KG1 (cell line): ENCODE data around the gene LRBA.

Source experiments
- DNase-seq: peaks from one replicate; lab custom pipeline; 2025; lab: John Stamatoyannopoulos, UW

LRBA gene

GRCh38 chr4:150321113-150321512, 694.0 kb downstream of the LRBA start:
- DNase-seq, result no peak

DNA sequence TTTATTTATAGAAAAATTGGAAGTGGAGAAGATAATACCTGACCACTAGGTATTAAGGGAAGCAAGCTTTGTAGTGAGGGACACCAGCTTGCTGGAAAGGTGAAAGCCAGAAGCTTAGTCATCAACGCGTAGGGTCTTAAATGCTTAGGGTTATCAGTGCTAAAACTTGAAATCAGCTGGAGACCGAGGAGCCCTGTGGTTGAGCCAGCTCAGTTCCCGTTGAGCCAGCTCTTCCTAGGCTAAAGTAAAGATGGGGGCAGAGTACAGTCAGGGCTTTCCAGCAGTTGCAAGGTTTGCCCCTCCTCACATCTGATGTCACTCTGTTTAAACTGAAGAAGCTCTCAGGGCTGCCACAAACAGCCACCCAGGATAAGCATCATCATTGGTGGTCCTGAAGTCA, 696.1 kb downstream of the LRBA start:
- no peak for DNase-seq

GRCh38 chr4:150318527-150318926, 696.6 kb downstream of the LRBA start:
- DNase-seq, result no peak

GRCh38 chr4:150316332-150317205, 698.5 kb downstream of the LRBA start:
- DNase-seq, result no peak

DNA sequence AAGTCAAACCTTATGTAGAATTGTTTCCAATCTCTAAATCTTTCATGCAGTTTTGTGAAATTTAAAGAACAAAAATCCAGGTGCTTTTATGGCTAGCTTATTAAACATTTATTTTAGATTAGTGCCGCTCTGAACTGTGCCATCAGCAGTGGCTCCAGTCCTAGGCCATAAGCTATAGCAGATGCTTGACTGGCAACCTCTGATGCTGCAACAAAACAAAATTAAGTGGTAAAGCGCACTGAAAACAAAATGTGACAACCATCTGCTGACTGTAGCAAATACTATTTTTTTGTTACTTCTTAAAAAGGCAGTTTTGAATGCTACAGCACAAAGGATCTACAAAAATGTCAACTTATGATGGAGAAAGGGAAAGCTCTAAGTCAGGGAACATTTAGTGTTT, 699.4 kb downstream of the LRBA start:
- DNase-seq, result no peak

DNA sequence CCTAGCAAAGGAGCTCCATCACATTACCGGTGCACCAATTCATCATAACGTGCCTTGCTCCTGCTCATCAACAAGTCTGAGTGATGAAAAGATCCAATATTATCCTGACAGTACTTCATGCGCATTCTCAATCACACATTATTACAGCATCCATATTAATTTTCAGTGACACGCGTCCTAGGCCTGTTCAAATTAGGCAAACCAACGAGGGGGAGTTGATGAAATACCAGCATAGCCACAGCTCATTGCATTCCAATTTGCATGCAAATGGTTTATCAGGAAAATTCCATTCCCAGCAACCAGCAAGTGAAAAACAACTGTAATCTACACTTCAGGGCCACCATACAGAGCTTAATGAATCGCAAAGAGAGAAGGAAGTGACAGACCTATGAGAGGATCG, 699.9 kb downstream of the LRBA start:
- no peak for DNase-seq

DNA sequence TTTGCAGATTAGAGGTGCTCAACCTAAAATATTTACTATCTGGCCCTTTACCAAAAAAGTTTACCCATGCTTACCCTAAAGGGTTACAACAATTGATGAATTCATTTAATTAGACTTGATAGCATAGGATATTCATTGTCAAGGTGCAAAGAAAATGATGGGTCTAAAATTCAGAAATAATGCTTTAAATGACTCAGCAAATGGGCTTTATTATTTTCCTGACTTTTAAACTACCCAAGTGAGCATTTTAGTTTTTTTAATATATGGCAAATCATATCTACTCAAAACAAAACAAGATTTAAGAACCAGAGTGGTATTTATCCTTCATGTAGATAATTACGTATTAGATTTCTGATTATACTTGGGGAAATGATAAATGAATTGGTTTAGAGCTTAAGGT, 701.1 kb downstream of the LRBA start:
- DNase-seq, result no peak

DNA sequence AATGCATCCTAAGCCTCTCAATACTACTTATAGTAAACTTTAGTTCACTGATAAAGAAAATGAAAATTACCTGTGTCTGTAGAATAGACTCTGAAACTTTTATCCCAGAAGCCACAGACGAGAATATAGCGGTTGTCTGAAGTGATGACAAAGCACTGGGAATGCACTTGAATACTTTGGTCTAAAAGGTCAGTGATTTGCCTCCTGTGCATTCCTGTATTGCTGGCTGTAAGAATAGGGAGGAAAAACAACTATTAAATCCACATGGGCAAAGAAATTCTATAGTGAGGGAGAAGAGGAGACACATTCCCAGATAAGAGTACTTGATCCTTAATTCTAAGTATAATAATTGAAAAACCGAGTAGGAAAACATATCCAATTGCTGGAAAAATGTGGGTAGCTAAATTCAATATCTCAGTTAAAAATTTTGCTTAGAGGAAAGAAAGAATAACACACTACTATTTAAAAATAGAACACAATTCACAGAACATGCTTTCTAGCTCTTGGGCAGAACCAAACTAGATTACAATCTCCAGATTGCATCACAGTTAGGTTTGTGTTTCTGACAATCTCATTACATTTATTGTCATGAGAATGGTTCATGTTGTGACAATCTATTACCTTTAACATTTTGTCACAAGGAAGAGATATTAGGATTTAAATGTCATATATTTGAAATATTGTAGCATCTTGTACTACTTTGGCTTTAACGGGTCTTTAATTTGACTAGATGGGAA, 704.8 kb downstream of the LRBA start:
- no peak for DNase-seq

DNA sequence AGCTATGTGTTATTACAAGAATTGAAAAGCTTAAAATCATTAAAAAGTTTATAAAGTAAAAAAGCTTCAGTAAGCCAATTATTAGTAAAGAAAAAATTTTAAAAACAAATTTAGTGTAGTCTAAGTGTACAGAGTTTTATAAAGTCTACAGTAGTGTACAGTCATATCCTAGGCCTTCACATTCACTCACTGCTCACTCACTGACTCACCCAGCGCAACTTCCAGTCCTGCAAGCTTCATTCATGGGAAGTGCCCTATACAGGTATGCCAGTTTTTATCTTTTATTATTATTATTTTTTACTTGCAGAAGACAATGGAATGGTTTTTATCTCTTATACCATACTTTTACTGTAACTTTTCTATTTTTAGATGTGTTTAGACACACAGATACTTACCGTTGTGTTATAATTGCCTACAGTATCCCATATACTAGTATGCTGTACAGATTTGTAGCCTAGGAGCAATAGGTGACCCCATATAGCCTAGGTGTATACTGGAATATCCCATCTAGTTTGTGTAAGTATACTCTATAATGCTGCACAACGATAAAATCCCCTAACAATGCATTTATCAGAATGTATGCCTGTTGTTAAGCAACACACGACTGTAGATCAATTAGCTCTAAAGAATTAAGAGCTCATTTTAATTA, 706.1 kb downstream of the LRBA start:
- DNase-seq, result no peak

- DNase-seq, result no peak
Observed at GRCh38 chr4:150306719-150307118, 708.4 kb downstream of the LRBA start.

GRCh38 chr4:150305995-150306394, 709.1 kb downstream of the LRBA start:
- DNase-seq, result no peak

- no peak for DNase-seq
Observed at GRCh38 chr4:150302553-150302952, 712.5 kb downstream of the LRBA start.

DNA sequence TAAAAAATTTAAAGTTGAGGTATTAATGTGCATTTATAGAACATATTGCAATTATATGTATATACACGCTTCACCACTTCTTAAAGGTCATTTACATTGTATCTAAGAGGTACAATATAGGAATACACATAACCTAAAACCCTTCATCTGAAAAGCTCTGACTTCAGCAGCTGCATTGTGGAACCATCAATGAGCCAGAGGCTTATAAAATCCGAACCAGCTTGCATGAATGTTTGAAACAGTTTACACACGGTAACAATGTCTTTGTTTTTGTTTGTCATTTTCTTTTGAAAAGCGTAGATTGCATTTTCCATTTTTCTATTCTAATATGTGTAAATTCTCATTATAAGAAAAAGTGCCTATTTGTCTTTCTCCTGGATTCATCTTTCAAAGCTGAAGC, 715.3 kb downstream of the LRBA start:
- no peak for DNase-seq

DNA sequence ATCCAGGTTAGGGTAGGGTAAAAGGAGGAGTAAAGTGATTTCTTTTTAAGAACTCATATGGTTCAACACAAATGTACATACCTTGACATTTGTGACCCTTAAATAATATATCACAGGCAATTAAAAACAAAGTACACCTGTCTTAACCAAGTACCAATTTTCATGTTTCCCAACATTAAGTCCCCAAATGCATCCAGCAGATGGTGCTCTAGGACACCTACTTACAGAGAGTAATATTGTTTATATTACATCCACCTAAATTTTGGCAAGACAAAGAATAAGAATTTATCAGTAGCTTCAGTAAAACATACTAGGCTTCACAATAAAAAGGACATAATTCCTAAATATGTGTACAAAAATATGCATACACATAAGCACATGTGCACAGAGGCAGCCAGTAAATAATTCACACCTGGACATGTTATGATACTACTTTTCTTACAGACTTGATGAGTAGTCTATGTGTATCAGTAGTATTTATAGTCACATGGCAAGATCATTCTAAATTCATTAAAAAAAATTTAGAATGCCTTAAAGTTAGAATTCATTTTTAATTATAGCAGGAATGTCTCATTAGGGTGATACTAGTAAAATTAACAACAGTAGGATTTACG, 717.1 kb downstream of the LRBA start:
- no peak for DNase-seq

DNA sequence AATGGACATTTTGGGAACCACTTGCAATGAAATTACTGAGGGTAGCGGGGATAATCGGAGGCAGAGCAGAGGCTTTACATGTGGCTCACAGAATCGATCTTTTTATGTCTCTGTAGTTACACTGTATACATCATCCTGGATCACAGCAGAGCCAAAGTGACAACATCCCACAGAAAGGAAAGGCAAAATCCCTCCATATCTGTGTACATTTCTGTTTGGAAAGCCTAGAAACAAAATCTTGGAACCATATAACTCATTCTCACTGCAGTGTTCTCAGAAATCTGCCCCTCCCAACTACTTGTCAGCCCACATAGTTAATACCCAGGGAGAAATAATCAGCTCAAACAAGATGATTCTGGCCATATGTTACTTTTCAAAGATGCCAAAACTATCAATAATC, 725.2 kb downstream of the LRBA start:
- no peak for DNase-seq

DNA sequence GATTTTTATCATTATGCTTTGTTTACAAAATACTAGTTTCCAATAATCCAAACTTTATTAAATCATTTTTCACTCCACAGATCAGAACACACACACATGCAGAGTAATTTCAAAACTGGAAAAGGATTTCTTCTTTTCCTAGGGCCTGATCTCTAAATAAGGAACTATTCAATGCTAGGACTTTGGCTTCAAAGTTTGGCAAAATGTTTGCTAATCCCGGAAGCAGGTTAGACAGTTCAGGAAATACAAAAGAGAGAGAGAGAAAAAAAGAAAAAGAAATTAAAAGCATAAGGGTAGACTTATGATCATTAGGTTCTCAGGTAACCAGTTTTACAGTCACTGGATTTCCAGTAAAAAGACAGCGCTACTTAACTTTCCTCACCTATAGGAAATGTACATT, 725.9 kb downstream of the LRBA start:
- no peak for DNase-seq

DNA sequence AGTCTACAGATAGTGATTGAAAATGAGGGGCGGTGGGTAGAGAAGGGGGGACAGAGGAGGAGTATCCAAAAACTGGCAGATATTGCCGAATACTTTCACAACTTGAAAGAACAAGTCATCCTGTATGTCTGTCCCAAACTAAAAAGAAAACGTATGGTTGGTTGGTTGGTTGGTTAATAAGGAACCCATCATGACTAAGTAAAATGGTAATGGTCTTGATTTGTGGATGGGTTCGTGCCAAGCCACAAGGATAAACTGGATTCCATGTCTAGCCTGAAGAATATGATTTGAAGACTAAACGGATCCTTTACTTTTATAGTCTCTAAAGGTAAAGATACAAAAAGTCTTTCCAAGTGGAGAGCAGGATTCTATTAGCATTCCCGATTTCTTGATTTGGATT, 728.4 kb downstream of the LRBA start:
- no peak for DNase-seq

GRCh38 chr4:150283689-150284088, 731.4 kb downstream of the LRBA start:
- DNase-seq, result no peak

GRCh38 chr4:150280975-150281374, 734.1 kb downstream of the LRBA start:
- no peak for DNase-seq

DNA sequence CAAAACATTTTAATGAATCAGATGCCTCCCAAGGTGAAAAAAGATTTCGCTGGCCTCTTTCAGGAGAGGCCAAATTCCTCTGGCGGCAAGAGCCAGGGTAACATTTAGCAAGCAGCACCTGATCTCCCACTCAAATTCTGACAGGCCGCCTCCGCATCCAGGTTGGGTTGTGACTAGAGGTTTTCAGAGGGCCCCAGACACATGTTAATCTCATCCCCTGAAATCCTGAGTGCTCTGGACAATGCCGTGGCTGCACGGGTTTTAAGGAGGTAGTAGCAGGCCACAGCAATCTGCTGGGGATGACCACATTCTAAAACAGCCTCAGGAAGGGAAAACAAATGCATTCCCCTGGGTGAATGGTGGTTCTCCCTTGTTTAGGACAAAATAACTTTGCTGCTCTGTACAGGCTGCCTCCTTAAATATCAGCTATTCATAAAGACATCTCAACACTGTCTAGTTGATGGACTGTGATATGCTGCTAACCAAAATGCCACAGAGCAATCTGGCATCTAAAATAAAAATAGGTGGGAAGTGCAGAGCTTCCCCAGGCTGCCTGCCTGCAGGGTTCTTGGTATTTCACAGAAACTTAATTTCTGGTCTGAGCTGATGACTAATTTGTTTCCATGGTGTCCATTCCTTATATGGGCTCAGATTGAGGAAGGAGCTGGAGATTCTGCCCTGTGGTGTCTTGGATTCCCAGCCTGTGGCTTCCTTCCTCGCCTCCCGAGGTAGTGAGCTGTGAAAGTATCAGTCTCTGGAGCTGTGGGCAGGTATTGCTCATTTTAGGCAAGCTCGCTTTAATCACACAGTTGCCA, 734.8 kb downstream of the LRBA start:
- DNase-seq, result no peak

- no peak for DNase-seq
Observed at GRCh38 chr4:150278206-150278605, 736.9 kb downstream of the LRBA start.

DNA sequence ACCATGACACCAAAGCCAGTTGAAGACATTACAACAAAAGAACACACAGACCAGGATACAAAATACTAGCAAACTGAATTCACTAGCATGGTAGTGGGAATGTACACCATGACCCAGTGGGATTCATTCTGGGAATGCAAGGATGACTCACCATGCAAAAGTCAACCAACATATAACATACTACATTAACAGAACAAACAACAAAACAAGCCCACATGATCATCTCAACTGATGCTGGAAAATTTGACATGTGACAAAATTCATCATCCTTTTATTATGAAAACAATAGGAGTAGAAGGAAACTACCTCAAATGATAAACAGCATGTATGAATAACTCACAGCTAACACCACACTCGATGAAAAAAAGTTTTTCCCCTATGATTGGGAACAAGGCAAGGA, 746.6 kb downstream of the LRBA start:
- DNase-seq, result no peak
